GM23338 (cell line): Measurements from ENCODE around the gene FAM20C. TPM values are rescaled to one million over a fixed set of nuclear protein-coding genes. Genes with fewer than 3 reads are reported as not detected.

ENCODE experiments used
- ATAC-seq: fragments of 200-7000 bp; cut with Tn5 transposase; 3 replicates; pipeline ENCODE4 v1.9.1; 2020
- DNase-seq: peaks from one replicate; pipeline ENCODE4 v3.0.0-alpha.2; 2015; ENCODE audit warnings: low spot score
- H2AFZ ChIP-seq: fragments of 200-600 bp; sonication (generic); 2 replicates; pipeline ENCODE4 v1.8.0; 2016; ENCODE audit warnings: antibody characterized with exemption, mild to moderate bottlenecking, moderate library complexity
- H3F3A ChIP-seq: fragments of 200-600 bp; sonication (generic); replicated peaks from 2 replicates; pipeline ENCODE4 v1.8.0; 2017; ENCODE audit warnings: antibody characterized with exemption, mixed run types, low read depth
- H3K27ac ChIP-seq: fragments of 200-600 bp; sonication (generic); 2 replicates; pipeline ENCODE4 v1.6.1; 2016; ENCODE audit warnings: low read depth
- H3K27me3 ChIP-seq: fragments of 200-600 bp; sonication (generic); 2 replicates; pipeline ENCODE4 v1.8.0; 2016; ENCODE audit warnings: mild to moderate bottlenecking, mixed run types, moderate library complexity; ENCODE audit not compliant: insufficient read depth
- H3K36me3 ChIP-seq: fragments of 200-600 bp; sonication (generic); 2 replicates; pipeline ENCODE4 v1.8.0; 2016; ENCODE audit warnings: mild to moderate bottlenecking; ENCODE audit not compliant: insufficient read depth
- H3K4me1 ChIP-seq: fragments of 200-600 bp; sonication (generic); 2 replicates; pipeline ENCODE4 v1.8.0; 2016; ENCODE audit warnings: mild to moderate bottlenecking, moderate library complexity; ENCODE audit not compliant: insufficient read depth
- H3K4me2 ChIP-seq: fragments of 200-600 bp; sonication (generic); 2 replicates; pipeline ENCODE4 v1.7.1; 2017; ENCODE audit warnings: mixed run types
- H3K4me3 ChIP-seq: fragments of 200-600 bp; sonication (generic); 2 replicates; pipeline ENCODE4 v1.6.1; 2016; ENCODE audit warnings: mixed run types
- H3K79me2 ChIP-seq: fragments of 200-600 bp; sonication (generic); replicated peaks from 2 replicates; pipeline ENCODE4 v1.8.0; 2017; ENCODE audit warnings: mild to moderate bottlenecking; ENCODE audit not compliant: insufficient read depth
- H3K9me2 ChIP-seq: fragments of 200-600 bp; sonication (generic); 2 replicates; pipeline ENCODE4 v1.8.0; 2017; ENCODE audit not compliant: insufficient read depth
- H4K20me1 ChIP-seq: fragments of 200-600 bp; sonication (generic); replicated peaks from 2 replicates; pipeline ENCODE4 v1.8.0; 2017; ENCODE audit warnings: mild to moderate bottlenecking; ENCODE audit not compliant: insufficient read depth
- H3K27ac Mint-ChIP-seq: 2 replicates; pipeline ENCODE4 v1.8.0; 2020; ENCODE audit warnings: inconsistent platforms, mild to moderate bottlenecking, moderate library complexity, mixed read lengths
- H3K27me3 Mint-ChIP-seq: 3 replicates; pipeline ENCODE4 v1.8.0; 2022; ENCODE audit warnings: low read depth, mild to moderate bottlenecking, moderate library complexity, mixed read lengths, inconsistent platforms; ENCODE audit not compliant: insufficient read depth, poor library complexity
- H3K36me3 Mint-ChIP-seq: 3 replicates; pipeline ENCODE4 v1.8.0; 2021; ENCODE audit warnings: low read depth, mild to moderate bottlenecking, inconsistent platforms, moderate library complexity, mixed read lengths
- H3K4me1 Mint-ChIP-seq: 3 replicates; pipeline ENCODE4 v1.8.0; 2020; ENCODE audit warnings: mild to moderate bottlenecking, inconsistent platforms, mixed read lengths
- H3K4me3 Mint-ChIP-seq: 3 replicates; pipeline ENCODE4 v1.8.0; 2021; ENCODE audit warnings: moderate library complexity, mild to moderate bottlenecking, inconsistent platforms, mixed read lengths
- H3K9me3 Mint-ChIP-seq: 3 replicates; pipeline ENCODE4 v1.8.0; 2020; ENCODE audit warnings: moderate library complexity, mild to moderate bottlenecking, inconsistent platforms, mixed read lengths
- CREB1 ChIP-seq: fragments of 250-450 bp; sonication (Bioruptor Pico); IDR thresholded peaks from 2 replicates; pipeline ENCODE4 v1.5.0; 2020; ENCODE audit warnings: low read depth, mild to moderate bottlenecking, moderate library complexity
- CTCF ChIP-seq, 2 experiments: fragments of 200-600 bp in 1 of 2; sonication (generic) in 1 of 2; conservative IDR thresholded peaks; 2 replicates each; pipeline versions ENCODE4 v1.5.1 to v1.6.1; 2016 to 2017; ENCODE audit warnings: antibody characterized with exemption in 2 of 2, low read depth in 2 of 2, mild to moderate bottlenecking in 2 of 2, moderate library complexity in 1 of 2
- ETS1 ChIP-seq: IDR thresholded peaks from 2 replicates; pipeline ENCODE4 v1.6.1; 2016; ENCODE audit warnings: antibody characterized with exemption
- EZH2 ChIP-seq: fragments of 200-600 bp; sonication (generic); IDR thresholded peaks from one replicate; pipeline ENCODE4 v1.8.0; 2017; ENCODE audit warnings: antibody characterized with exemption, mild to moderate bottlenecking, low read depth; ENCODE audit not compliant: unreplicated experiment
- EZH2phosphoT487 ChIP-seq: fragments of 200-600 bp; sonication (generic); IDR thresholded peaks from one replicate; pipeline ENCODE4 v1.8.1; 2018; ENCODE audit warnings: antibody characterized with exemption; ENCODE audit not compliant: unreplicated experiment
- NANOG ChIP-seq: IDR thresholded peaks from 2 replicates; pipeline ENCODE4 v1.6.1; 2016; ENCODE audit warnings: antibody characterized with exemption, borderline replicate concordance
- POLR2AphosphoS5 ChIP-seq: IDR thresholded peaks from 2 replicates; pipeline ENCODE4 v1.6.1; 2016; ENCODE audit warnings: antibody characterized with exemption, low read depth
- REST ChIP-seq: IDR thresholded peaks from one replicate; pipeline ENCODE4 v1.6.1; 2018; ENCODE audit warnings: antibody characterized with exemption; ENCODE audit not compliant: unreplicated experiment
- STAT1 ChIP-seq: IDR thresholded peaks from one replicate; pipeline ENCODE4 v1.6.1; 2016; ENCODE audit warnings: antibody characterized with exemption; ENCODE audit not compliant: unreplicated experiment
- ZNF114 ChIP-seq: fragments of 250-450 bp; sonication (Bioruptor Pico); IDR thresholded peaks from 2 replicates; pipeline ENCODE4 v1.5.0; 2020; ENCODE audit warnings: mild to moderate bottlenecking, moderate library complexity
- ZNF331 ChIP-seq: fragments of 250-450 bp; sonication (Bioruptor Pico); IDR thresholded peaks from 2 replicates; pipeline ENCODE4 v1.5.0; 2020; ENCODE audit warnings: low read depth, mild to moderate bottlenecking, moderate library complexity
- ZNF462 ChIP-seq: fragments of 250-450 bp; sonication (Bioruptor Pico); IDR thresholded peaks from 2 replicates; pipeline ENCODE4 v1.5.0; 2020; ENCODE audit warnings: mild to moderate bottlenecking, moderate library complexity
- polyA plus RNA-seq: library from polyadenylated mRNA; unstranded; fragments of >200 nt; fragmentation: Nextera tagmentation; extraction: Ambion mirVana; gene quantifications from 2 replicates; pipeline ENCODE4 v1.2.1, GENCODE V29; 2016
- total RNA-seq: library from RNA; depleted of rRNA; stranded (reverse); fragments of >200 nt; shearing (Covaris generic); gene quantifications from 2 replicates; pipeline ENCODE4 v1.2.3, GENCODE V29; 2014

Gene FAM20C
- total and polyA plus RNA-seq, 2 experiments from 2014 or later: 7.6 to 24.8 TPM

- H3K27me3 Mint-ChIP-seq: peaks cover 8% of the 10 kb centered on the region
- DNase-seq: no peak
- H3K27ac Mint-ChIP-seq: no peak overlapping the region
- Histone ChIP-seq H3F3A (0 out of 2 replicates have a peak, but pooled peaks cover 4% of the 10 kb centered on the region), H2AFZ (no peak overlapping the region), H4K20me1 (no peaks in the 10 kb centered on the region), H3K36me3 (no peaks in the 10 kb centered on the region), H3K9me2 (no peaks in the 10 kb centered on the region), H3K79me2 (no peaks in the 10 kb centered on the region), H3K4me2 (no peak overlapping the region), H3K27me3 (peaks cover 34% of the 10 kb centered on the region), H3K4me1 (no peaks in the 10 kb centered on the region; the same call in 1 of the 2 replicates), H3K27ac (no peak overlapping the region), H3K4me3 (no peak overlapping the region)
- H3K9me3 Mint-ChIP-seq: peaks cover 70% of the 10 kb centered on the region
- H3K36me3 Mint-ChIP-seq: peaks cover 29% of the 10 kb centered on the region
- no peak overlapping the region for H3K4me3 Mint-ChIP-seq
- ATAC-seq: no peak
- H3K4me1 Mint-ChIP-seq: no peaks in the 10 kb centered on the region
- no peak for TF ChIP-seq ZNF462 (CRISPR knock-in tag)
- no peak for TF ChIP-seq POLR2AphosphoS5
- no peak for TF ChIP-seq CREB1 (CRISPR knock-in tag)
- no peak for TF ChIP-seq NANOG
- no peak for TF ChIP-seq ZNF331 (CRISPR knock-in tag)
- TF ChIP-seq EZH2: no peak
- TF ChIP-seq STAT1: no peak
- no peak for TF ChIP-seq REST
- TF ChIP-seq EZH2phosphoT487: no peak
- no peak for TF ChIP-seq ZNF114 (CRISPR knock-in tag)
- no peak for TF ChIP-seq CTCF (conservative IDR thresholded peaks at IDR 0.05; ENCODE audit: low read depth in 2 of 2)
- TF ChIP-seq ETS1: no peak
These were observed 92.7 kb downstream of the FAM20C start for GRCh38 chr7:284762-285722.
